Central memory CD8-positive, alpha-beta T cell (primary cell): ENCODE results near the gene WNK2.
"Not testable (repeated sequence)": the region's sequence is repeated elsewhere in the genome, so short reads cannot be mapped to it uniquely, and the experiment has no call there.

Experiments used
- ATAC-seq: fragments of 150-1000 bp; cut with Tn5 transposase; replicated peaks from 2 replicates; pipeline ENCODE4 v1.10.0; 2022; ENCODE audit warnings: mild to moderate bottlenecking, moderate FRiP score, moderate number of reproducible peaks; ENCODE audit not compliant: poor library complexity, severe bottlenecking; ENCODE audit errors: extremely low read depth
- DNase-seq, 2 donors: peaks; one replicate each; pipeline ENCODE4 v3.0.0; 2021; ENCODE audit warnings: low spot score in 2 of 2
- H3K27ac Mint-ChIP-seq: one replicate; pipeline ENCODE4 v1.8.0; 2022; ENCODE audit warnings: low read depth, mild to moderate bottlenecking, moderate library complexity, mixed read lengths
- H3K27me3 Mint-ChIP-seq: one replicate; pipeline ENCODE4 v1.8.0; 2022; ENCODE audit warnings: mixed read lengths
- H3K36me3 Mint-ChIP-seq: one replicate; pipeline ENCODE4 v1.8.0; 2022; ENCODE audit warnings: mild to moderate bottlenecking, moderate library complexity, mixed read lengths; ENCODE audit not compliant: insufficient read depth
- H3K4me1 Mint-ChIP-seq: one replicate; pipeline ENCODE4 v1.8.0; 2022; ENCODE audit warnings: mixed read lengths
- H3K4me3 Mint-ChIP-seq: one replicate; pipeline ENCODE4 v1.8.0; 2022; ENCODE audit warnings: mild to moderate bottlenecking, moderate library complexity, mixed read lengths
- H3K9me3 Mint-ChIP-seq: one replicate; pipeline ENCODE4 v1.8.0; 2022; ENCODE audit warnings: mixed read lengths

Gene WNK2

GRCh38 chr9:93247099-93247865 is 63.3 kb downstream of the WNK2 start:
- Mint-ChIP-seq H3K4me3 (no peak overlapping the region), H3K9me3 (no peaks in the 10 kb centered on the region), H3K27me3 (no peaks in the 10 kb centered on the region), H3K4me1 (peaks cover 18% of the 10 kb centered on the region), H3K27ac (no peak overlapping the region), H3K36me3 (peaks cover 4% of the 10 kb centered on the region)
- DNase-seq (no peak), ATAC-seq (no peak)

DNA sequence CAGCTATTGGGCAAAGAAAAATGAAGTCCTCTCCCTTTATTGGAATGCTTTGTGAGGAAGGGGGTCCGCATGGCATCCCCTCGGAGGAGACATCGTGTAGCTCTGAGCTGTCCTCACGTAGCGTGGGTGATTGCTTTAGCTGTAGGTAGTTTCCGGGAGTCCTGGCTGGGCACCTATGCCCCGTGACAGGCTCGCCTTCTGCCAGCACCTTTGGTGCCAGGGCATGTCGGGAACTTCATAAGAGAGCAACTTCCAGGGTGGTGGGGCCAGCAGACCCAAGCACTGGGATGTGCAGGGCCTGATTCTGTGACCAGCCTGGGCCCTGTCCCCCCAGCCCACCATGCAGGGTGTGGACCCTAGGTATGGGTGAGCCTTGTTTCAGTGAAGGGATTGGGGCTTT is 64.0 kb downstream of the WNK2 start:
- Mint-ChIP-seq H3K36me3 (peaks cover 4% of the 10 kb centered on the region), H3K4me1 (peaks cover 18% of the 10 kb centered on the region), H3K4me3 (no peak overlapping the region), H3K27ac (no peak overlapping the region), H3K27me3 (no peaks in the 10 kb centered on the region), H3K9me3 (no peaks in the 10 kb centered on the region)
- DNase-seq = no peak
- no peak for ATAC-seq

- H3K27me3 Mint-ChIP-seq = no peaks in the 10 kb centered on the region
- no peak for ATAC-seq
- no peak overlapping the region for H3K27ac Mint-ChIP-seq
- no peaks in the 10 kb centered on the region for H3K9me3 Mint-ChIP-seq
- H3K4me1 Mint-ChIP-seq = peaks cover 18% of the 10 kb centered on the region
- peaks cover 4% of the 10 kb centered on the region for H3K36me3 Mint-ChIP-seq
- DNase-seq = no peak
- H3K4me3 Mint-ChIP-seq = no peak overlapping the region
These were observed 64.6 kb downstream of the WNK2 start for GRCh38 chr9:93248386-93249040.

- peaks cover 15% of the 10 kb centered on the region for H3K4me1 Mint-ChIP-seq
- H3K36me3 Mint-ChIP-seq = peaks cover 4% of the 10 kb centered on the region
- no peak overlapping the region for H3K4me3 Mint-ChIP-seq
- no peaks in the 10 kb centered on the region for H3K27me3 Mint-ChIP-seq
- no peak overlapping the region for H3K27ac Mint-ChIP-seq
- DNase-seq (no peak), ATAC-seq (no peak)
- no peaks in the 10 kb centered on the region for H3K9me3 Mint-ChIP-seq
These were observed 66.2 kb downstream of the WNK2 start for GRCh38 chr9:93250185-93250584.

GRCh38 chr9:93251309-93251708 is 67.4 kb downstream of the WNK2 start:
- not testable (repeated sequence) for ATAC-seq, H3K4me1 Mint-ChIP-seq, DNase-seq, H3K9me3 Mint-ChIP-seq, H3K27me3 Mint-ChIP-seq, H3K27ac Mint-ChIP-seq, H3K4me3 Mint-ChIP-seq, H3K36me3 Mint-ChIP-seq

DNA sequence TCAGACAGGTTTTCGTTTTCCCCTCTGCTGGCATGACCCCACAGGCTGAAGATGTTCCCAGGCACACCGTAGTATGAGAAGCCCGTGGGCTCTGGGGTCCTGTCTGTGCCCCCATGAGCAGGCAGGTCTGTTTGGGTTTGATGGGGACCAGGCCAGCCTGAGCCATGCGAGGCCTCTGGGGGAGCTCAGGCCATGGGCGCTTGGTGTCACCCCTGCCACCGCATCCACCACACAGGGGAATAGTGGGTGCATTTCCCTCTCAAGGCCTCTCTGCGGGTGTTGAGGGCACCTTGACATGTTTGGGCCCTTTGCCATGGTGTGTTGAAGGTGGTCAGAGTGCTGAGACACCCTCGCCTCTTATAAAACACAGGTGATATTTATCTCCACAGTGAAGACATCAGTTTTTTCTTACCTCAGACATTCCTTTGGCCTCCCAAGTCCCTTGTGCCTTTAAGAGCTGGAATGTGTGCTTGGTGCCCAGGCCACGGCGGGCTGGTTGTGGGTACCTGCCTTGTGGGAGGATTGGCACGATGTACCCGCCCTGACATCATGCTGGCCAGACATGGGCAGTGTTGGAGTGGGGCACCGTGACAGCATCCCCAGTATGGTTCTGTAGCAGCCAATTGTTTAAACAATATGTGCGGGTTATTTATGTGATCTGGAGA is 68.3 kb downstream of the WNK2 start:
- ATAC-seq (no peak), DNase-seq (no peak)
- Mint-ChIP-seq H3K36me3 (peaks cover 3% of the 10 kb centered on the region), H3K27ac (no peak overlapping the region), H3K4me1 (no peaks in the 10 kb centered on the region), H3K27me3 (no peaks in the 10 kb centered on the region), H3K9me3 (no peaks in the 10 kb centered on the region), H3K4me3 (no peak overlapping the region)

DNA sequence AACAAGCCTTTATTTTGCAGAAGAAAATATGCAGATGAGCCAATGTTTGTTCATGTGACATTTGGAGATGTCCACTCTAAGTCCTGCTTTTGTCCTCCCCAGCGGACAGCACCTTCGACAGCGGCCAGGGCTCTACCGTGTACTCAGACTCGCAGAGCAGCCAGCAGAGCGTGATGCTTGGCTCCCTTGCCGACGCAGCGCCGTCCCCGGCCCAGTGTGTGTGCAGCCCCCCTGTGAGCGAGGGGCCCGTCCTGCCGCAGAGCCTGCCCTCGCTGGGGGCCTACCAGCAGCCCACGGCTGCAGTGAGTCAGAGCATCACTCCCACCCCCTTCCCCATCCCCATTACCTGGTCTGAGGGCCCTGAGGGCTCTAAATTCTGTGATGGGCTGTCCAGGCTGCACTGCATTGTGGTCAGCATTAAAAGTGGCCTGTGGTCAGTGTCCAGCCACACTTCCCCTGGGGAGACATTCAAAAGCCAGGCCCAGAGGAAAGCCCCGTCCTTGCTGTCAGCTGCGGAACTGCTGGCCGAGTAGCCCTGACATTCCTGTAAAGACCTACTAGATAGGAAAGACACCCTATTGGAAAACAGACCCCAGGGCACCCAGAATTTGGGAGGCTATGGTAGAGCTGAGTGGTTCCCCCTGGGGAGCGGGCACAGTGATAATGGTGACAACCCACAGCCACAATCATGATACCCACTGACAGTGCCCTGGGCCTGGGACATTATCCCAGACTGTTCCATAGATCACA is 69.0 kb downstream of the WNK2 start:
- Mint-ChIP-seq H3K9me3 (no peaks in the 10 kb centered on the region), H3K27ac (no peak overlapping the region), H3K36me3 (peaks cover 1% of the 10 kb centered on the region), H3K4me3 (no peak overlapping the region), H3K4me1 (no peaks in the 10 kb centered on the region), H3K27me3 (no peaks in the 10 kb centered on the region)
- ATAC-seq = no peak
- no peak for DNase-seq

DNA sequence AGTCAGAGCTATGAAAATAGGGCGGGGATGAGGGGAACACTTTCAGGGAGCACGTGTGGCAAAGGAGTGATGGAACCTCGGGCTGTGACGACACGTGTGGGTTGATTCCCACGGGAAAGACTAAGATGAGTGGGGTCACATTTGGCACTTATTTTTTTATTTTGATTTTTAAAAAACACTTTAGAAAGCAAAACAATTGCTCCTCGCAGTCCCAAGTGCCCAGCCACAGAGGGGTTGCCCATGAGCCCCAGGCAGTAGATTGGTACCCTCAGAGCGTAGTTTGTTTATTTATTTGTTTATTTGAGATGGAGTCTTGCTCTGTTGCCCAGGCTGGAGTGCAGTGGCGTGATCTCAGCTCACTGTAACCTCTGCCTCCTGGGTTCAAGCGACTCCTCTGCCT is 69.7 kb downstream of the WNK2 start:
- no peak overlapping the region for H3K27ac Mint-ChIP-seq
- H3K27me3 Mint-ChIP-seq = no peaks in the 10 kb centered on the region
- H3K4me1 Mint-ChIP-seq = no peaks in the 10 kb centered on the region
- no peak overlapping the region for H3K4me3 Mint-ChIP-seq
- no peak for ATAC-seq
- H3K36me3 Mint-ChIP-seq = peaks cover 1% of the 10 kb centered on the region
- H3K9me3 Mint-ChIP-seq = no peaks in the 10 kb centered on the region
- no peak for DNase-seq

DNA sequence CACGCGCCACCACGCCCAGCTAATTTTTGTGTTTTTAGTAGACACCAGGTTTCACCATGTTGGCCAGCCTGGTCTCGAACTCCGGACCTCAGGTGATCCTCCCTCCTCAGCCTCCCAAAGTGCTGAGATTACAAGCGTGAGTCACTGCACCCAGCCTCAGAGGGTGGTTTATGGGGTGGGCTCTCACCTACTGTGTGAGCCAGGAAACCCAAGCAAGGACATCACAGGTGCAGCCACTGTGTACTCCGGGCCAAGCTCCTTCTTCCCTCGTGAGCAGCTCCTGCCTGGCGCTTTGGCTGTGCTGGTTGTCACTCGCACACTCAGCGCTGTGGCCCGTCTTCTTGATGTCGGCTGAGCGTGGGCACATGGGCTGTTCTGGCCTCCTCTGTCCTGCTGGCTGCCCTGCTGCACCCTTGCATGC is 70.1 kb downstream of the WNK2 start:
- Mint-ChIP-seq H3K36me3 (peaks cover 1% of the 10 kb centered on the region), H3K4me3 (no peak overlapping the region), H3K4me1 (no peaks in the 10 kb centered on the region), H3K9me3 (no peaks in the 10 kb centered on the region), H3K27ac (no peak overlapping the region), H3K27me3 (no peaks in the 10 kb centered on the region)
- ATAC-seq = no peak
- DNase-seq = no peak

DNA sequence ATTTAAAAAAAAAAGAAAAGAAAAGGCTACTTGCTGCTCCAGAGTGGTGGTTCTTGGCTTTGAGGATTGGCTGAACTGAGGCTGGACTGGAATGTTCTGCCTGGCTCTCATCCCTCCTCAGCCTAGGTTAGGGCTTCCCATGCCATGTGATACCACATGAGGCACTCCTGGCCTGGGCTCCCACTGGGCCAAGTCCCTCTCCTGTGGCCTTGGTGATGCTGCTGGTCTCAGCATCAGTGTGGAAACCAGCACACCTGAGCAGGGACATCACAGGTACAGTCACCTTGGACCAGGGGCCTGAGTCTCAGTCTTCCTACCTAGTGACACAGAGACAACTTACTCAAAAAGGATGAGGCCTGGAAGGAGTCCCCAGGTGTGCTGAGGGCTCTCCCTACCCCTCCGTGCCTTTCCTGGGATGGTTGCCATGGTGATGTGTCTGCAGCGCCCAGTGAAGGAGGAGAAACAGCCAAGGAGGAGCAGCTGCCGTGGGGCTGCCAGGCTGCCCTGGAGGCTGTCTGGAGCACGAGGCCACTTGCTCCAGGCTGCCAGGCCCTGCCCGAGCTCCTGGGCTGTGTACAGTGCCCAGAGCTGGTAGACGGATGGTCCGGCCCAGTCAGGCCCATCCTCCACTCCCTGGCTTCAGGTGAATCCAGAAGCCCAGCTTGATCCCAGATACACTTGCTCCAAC is 71.0 kb downstream of the WNK2 start:
- Mint-ChIP-seq H3K9me3 (no peaks in the 10 kb centered on the region), H3K4me1 (no peaks in the 10 kb centered on the region), H3K27me3 (no peaks in the 10 kb centered on the region), H3K4me3 (no peak overlapping the region), H3K36me3 (peaks cover 1% of the 10 kb centered on the region), H3K27ac (no peak overlapping the region)
- DNase-seq (no peak), ATAC-seq (no peak)

DNA sequence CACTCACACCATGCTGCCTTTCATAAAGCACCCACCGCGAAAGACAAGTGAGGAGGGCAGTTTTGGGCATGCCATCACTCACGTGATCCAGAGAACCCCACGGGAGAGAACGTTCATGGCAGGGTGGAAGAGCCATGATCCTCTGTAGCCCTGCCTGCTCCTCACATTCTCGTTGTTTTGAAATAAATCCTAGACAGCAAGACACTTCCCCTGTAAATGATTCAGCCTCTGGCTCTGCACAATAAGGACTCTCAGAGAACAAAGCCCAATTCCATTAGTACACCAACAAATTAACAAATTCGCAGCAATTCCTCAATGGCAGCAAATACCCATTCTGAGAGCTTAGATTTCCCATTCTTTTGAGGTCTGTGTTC is 71.5 kb downstream of the WNK2 start:
- no peaks in the 10 kb centered on the region for H3K27me3 Mint-ChIP-seq
- DNase-seq (no peak), ATAC-seq (no peak)
- H3K27ac Mint-ChIP-seq = no peak overlapping the region
- H3K4me1 Mint-ChIP-seq = no peaks in the 10 kb centered on the region
- no peaks in the 10 kb centered on the region for H3K9me3 Mint-ChIP-seq
- H3K36me3 Mint-ChIP-seq = peaks cover 1% of the 10 kb centered on the region
- H3K4me3 Mint-ChIP-seq = no peak overlapping the region
